Adrenal gland (tissue), 12 donors: ENCODE results near the gene CHPF. TPM values are rescaled to one million over a fixed set of nuclear protein-coding genes. Genes with fewer than 3 reads are reported as not detected.

Source experiments
- DNase-seq, 7 donors: peaks; one replicate each; pipeline ENCODE4 v3.0.0-alpha.2; 2019 to 2020
- H3K27ac ChIP-seq, 5 donors: fragments of 200-600 bp; sonication (generic) in 4 of 5; 1 replicate in 3 of 5; 2 replicates in 2 of 5; pipeline versions ENCODE4 v1.5.1 to v1.8.0; 2016 to 2020; ENCODE audit warnings: mild to moderate bottlenecking in 1 of 5
- H3K27me3 ChIP-seq: fragments of 200-600 bp; 2 replicates; pipeline ENCODE4 v1.8.0; 2021
- H3K36me3 ChIP-seq, 2 donors: fragments of 200-600 bp; replicated peaks in 1 of 2; 1 replicate in 1 of 2; 2 replicates in 1 of 2; pipeline versions ENCODE4 v1.5.1 to v1.8.0; 2018 to 2022
- H3K4me1 ChIP-seq, 2 donors: fragments of 200-600 bp; replicated peaks in 1 of 2; 1 replicate in 1 of 2; 2 replicates in 1 of 2; pipeline versions ENCODE4 v1.5.1 to v1.8.0; 2018 to 2021
- H3K4me3 ChIP-seq, 4 donors: fragments of 200-600 bp; sonication (generic) in 3 of 4; one replicate each; pipeline ENCODE4 v1.5.1; 2016 to 2018
- H3K9me3 ChIP-seq, 3 donors: fragments of 200-600 bp; sonication (generic) in 1 of 3; replicated peaks in 1 of 3; 1 replicate in 2 of 3; 2 replicates in 1 of 3; pipeline versions ENCODE4 v1.5.1 to v1.8.0; 2016 to 2021
- POLR2A ChIP-seq, 2 donors: fragments of 450-650 bp; IDR thresholded peaks; one replicate each; pipeline ENCODE4 v1.6.1; 2017; ENCODE audit warnings: antibody characterized with exemption in 2 of 2, mild to moderate bottlenecking in 2 of 2, moderate library complexity in 1 of 2
- WGBS, 4 donors: extraction: QIAGEN DNeasy Blood & Tissue Kit in 2 of 4; methylation state at CpG; one replicate each; pipeline versions ENCODE4 v1.1.5 to v1.1.7; 2013 to 2017; 5-methylcytosine and 5-hydroxymethylcytosine counted together
- intact Hi-C, 2 donors: fragments of 100-400 bp; cut with DNase I; formaldehyde crosslinking; loops; one replicate each; pipeline versions ENCODE4 v1.14.1 to v1.15.0; 2022 to 2023
- polyA plus RNA-seq, 3 donors: library from polyadenylated mRNA; stranded (reverse); fragments of 200-250 nt in 2 of 3; fragments of 350-450 nt in 1 of 3; fragmentation: Illumina TruSeq in 1 of 3; extraction: RNeasy Lipid Tissue Mini Kit (QIAGEN cat#74804) in 1 of 3; gene quantifications; one replicate each; pipeline ENCODE4 v1.2.3, GENCODE V29; 2013 to 2014
- total RNA-seq, 9 donors: library from RNA; depleted of rRNA in 4 of 9; stranded (reverse); fragments of >200 nt in 4 of 9; fragments of 120-200 nt in 1 of 9; fragmentation: NEBNext Ultra II Directional in 1 of 9; extraction: Animal tissue kit (Norgen Biotek cat#: 25700) in 1 of 9; gene quantifications; one replicate each; pipeline versions ENCODE4 v1.1.0 to v1.2.4, GENCODE V29; 2013 to 2023
- TF ChIP-seq, protein P1 (sequence below), 6 experiments: fragments of 450-650 bp in 4 of 6; fragments of 200-600 bp in 2 of 6; sonication (generic) in 1 of 6; IDR thresholded peaks; 1 replicate in 5 of 6; 2 replicates in 1 of 6; pipeline versions ENCODE4 v1.5.1 to v1.8.0; 2016 to 2021; ENCODE audit warnings: antibody characterized with exemption in 6 of 6, mild to moderate bottlenecking in 2 of 6, moderate library complexity in 1 of 6
- donor health status: healthy with polysubstance abuse.
- donor health status: Bipolar disorder and iron deficiency.
- donor health status: DM: yes; HTN: yes; CAD: no.
- donor health status: DM: no; HTN: no; CAD: no.
- donor health status: DM: no; HTN: no; CAD: no.
- donor health status: DM: yes; HTN: yes; CAD: no.

The CHPF gene
- total and polyA plus RNA-seq, 12 donors, result 9.1 to 196 (median 61.1) TPM

DNA sequence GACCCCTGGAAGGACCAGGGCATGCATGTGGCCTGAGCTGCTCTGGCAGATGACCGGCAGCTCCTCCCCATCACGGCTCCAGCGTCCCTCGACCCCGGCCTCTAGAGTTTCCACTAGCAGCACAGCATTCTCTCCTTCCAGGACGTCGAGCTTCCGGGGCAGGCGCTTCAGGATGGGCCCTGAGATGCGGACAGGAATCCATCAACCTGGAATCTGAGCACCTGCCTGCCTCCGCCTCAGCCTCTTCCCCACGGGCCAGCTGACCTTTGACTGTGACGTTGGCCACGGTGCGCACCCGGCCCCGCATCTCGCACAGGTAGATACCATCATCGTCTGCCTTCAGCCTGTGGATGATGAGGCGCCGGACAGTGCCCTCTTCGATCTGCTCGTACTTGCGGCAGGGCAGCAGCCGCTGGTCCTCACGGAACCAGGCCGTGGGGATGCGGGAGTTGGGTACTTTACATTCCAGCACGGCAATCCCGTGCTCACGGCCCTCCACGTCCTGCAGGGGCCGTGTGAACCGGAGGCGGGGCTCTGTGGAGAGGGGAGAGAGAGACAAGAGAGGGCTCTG, 24.3 kb upstream of the CHPF start:
- H3K36me3 ChIP-seq, result peaks cover 0 to 23% of the 10 kb centered on the region in 2 donors
- intact Hi-C loops, result no loop called here

GRCh38 chr2:219567131-219567530, 23.5 kb upstream of the CHPF start:
- H3K27ac ChIP-seq, result no peak overlapping the region
- H3K27me3 ChIP-seq, result no peaks in the 10 kb centered on the region
- TF ChIP-seq, protein P1, sequence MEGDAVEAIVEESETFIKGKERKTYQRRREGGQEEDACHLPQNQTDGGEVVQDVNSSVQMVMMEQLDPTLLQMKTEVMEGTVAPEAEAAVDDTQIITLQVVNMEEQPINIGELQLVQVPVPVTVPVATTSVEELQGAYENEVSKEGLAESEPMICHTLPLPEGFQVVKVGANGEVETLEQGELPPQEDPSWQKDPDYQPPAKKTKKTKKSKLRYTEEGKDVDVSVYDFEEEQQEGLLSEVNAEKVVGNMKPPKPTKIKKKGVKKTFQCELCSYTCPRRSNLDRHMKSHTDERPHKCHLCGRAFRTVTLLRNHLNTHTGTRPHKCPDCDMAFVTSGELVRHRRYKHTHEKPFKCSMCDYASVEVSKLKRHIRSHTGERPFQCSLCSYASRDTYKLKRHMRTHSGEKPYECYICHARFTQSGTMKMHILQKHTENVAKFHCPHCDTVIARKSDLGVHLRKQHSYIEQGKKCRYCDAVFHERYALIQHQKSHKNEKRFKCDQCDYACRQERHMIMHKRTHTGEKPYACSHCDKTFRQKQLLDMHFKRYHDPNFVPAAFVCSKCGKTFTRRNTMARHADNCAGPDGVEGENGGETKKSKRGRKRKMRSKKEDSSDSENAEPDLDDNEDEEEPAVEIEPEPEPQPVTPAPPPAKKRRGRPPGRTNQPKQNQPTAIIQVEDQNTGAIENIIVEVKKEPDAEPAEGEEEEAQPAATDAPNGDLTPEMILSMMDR (IDR thresholded peaks at IDR 0.05), result no peak
- no peak for TF ChIP-seq POLR2A (IDR thresholded peaks at IDR 0.05)
- H3K36me3 ChIP-seq, result peaks cover 0 to 23% of the 10 kb centered on the region in 2 donors
- H3K9me3 ChIP-seq, result no peaks in the 10 kb centered on the region
- peaks cover 10 to 13% of the 10 kb centered on the region in 2 donors for H3K4me1 ChIP-seq
- intact Hi-C loops, result no loop called here
- WGBS, 4 donors, result 92 to 95% (median 92%) methylated on average over 11 to 18 of the region's 18 CpGs
- no peak for DNase-seq
- H3K4me3 ChIP-seq, result no peak overlapping the region

More for the DNA sequence above, 24.3 kb upstream of the CHPF start:
- Histone ChIP-seq H3K4me3 (no peak overlapping the region), H3K9me3 (no peaks in the 10 kb centered on the region), H3K27ac (no peak overlapping the region), H3K27me3 (no peaks in the 10 kb centered on the region), H3K4me1 (peaks cover 10 to 16% of the 10 kb centered on the region in 2 donors)
- WGBS, 4 donors, result 90 to 93% (median 92%) methylated on average over 24 to 35 of the region's 35 CpGs
- TF ChIP-seq, protein P1 (IDR thresholded peaks at IDR 0.05), result no peak
- no peak for TF ChIP-seq POLR2A (IDR thresholded peaks at IDR 0.05)
- no peak for DNase-seq

DNA sequence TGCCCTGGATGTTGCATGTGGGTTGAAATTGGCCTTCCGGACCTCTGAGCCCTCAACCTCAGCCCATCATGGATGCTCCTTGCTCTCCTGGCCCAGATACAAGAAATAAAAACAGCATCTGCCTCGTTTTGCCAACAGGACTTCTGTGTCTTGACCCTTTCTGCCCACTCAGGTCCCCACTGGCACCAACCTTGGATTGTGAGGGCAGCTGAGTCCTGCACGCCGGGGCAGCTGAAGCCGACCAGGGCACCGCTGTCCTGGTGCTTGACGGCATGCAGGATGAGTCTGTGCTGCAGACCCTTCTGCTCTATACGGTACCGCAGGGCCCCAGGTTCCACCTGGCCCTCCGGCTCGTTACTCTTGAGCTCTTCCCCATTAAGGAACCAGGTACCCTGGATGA, 23.0 kb upstream of the CHPF start:
- Histone ChIP-seq H3K36me3 (peaks cover 0 to 23% of the 10 kb centered on the region in 2 donors), H3K4me1 (peaks cover 8 to 10% of the 10 kb centered on the region in 2 donors), H3K4me3 (no peak overlapping the region), H3K9me3 (no peaks in the 10 kb centered on the region), H3K27me3 (no peaks in the 10 kb centered on the region), H3K27ac (no peak overlapping the region)
- intact Hi-C loops, result no loop called here
- no peak for TF ChIP-seq POLR2A (IDR thresholded peaks at IDR 0.05)
- TF ChIP-seq, protein P1 (IDR thresholded peaks at IDR 0.05), result no peak
- 86 to 93% (median 91%) methylated on average over 10 to 11 of the region's 11 CpGs for WGBS, 4 donors
- no peak for DNase-seq

DNA sequence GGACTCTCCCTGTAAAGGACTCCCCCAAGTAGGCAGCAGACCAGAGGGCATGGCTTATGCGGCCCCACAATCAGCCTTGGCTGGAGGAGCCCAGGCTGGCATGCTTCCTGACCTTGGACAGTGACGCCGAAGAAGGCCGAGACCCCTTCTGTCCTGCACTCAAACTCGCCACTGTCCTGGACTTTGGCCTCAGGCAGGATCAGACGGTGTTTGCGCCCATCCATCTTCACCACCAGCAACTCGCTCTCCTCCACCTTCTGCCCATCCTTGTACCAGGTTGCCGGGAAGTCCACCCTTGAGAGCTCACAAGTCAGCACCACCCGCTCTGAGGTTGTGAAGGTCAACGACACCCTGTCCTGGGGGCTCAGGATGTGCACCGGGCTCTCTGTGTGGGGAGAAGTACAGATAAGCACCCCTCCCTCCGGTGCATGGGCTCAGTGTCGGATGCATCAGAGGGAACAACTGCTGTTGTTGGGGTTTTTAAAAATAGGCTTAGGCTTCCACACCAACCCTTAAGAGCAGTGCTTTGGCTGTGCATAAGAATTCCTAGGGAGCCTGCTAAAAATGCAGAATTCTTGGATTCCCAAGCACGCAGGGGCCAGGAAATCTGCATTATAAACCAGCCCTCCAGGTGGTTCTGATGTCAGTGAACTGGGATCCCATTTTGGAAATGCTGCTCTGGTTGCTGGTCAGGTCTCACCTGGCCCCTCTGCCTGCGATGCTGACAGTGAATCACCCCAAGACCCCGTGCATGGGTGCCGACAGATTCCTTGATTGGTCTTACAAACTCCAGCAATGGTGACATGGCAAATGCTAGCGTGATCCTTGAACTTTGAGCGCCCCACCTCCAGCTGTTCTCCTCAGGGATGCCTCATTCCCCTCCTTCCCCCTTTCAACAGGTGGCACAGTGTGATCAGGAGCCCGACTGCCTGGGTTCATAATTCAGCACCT, 21.8 kb upstream of the CHPF start:
- H3K36me3 ChIP-seq, result peaks cover 0 to 23% of the 10 kb centered on the region in 2 donors
- no peaks in the 10 kb centered on the region for H3K9me3 ChIP-seq
- H3K4me1 ChIP-seq, result peaks cover 5 to 10% of the 10 kb centered on the region in 2 donors
- WGBS, 4 donors, result 70 to 84% (median 74%) methylated on average over 12 to 21 of the region's 21 CpGs
- H3K27me3 ChIP-seq, result no peaks in the 10 kb centered on the region
- intact Hi-C loops, result no loop called here
- no peak overlapping the region for H3K4me3 ChIP-seq
- H3K27ac ChIP-seq, result no peak overlapping the region
- TF ChIP-seq, protein P1 (IDR thresholded peaks at IDR 0.05), result no peak
- TF ChIP-seq POLR2A (IDR thresholded peaks at IDR 0.05), result no peak
- peak in 2 of 7 donors; percentile 9 to 22 for DNase-seq
